GM23248 (cell line): Measurements from ENCODE around the gene TYW1.

Source experiments
- EZH2 ChIP-seq: fragments of 200-600 bp; sonication (generic); IDR thresholded peaks from 2 replicates; pipeline ENCODE4 v1.6.1; 2018; ENCODE audit warnings: antibody characterized with exemption, mild to moderate bottlenecking; ENCODE audit not compliant: insufficient read depth, poor library complexity, severe bottlenecking
- EZH2phosphoT487 ChIP-seq: fragments of 200-600 bp; sonication (generic); IDR thresholded peaks from 2 replicates; pipeline ENCODE4 v1.6.1; 2018; ENCODE audit warnings: antibody characterized with exemption, moderate library complexity, mild to moderate bottlenecking, low read depth; ENCODE audit not compliant: insufficient read depth

- TF ChIP-seq EZH2 = no peak
- TF ChIP-seq EZH2phosphoT487 = no peak
Observed at GRCh38 chr7:67045496-67045995, 48.9 kb downstream of the TYW1 start.
